Liver (tissue), 9 donors: ENCODE data around the gene CDK5RAP2. TPM values are rescaled to one million over a fixed set of nuclear protein-coding genes. Genes with fewer than 3 reads are reported as not detected.
"Not testable (repeated sequence)": the region's sequence is repeated elsewhere in the genome, so short reads cannot be mapped to it uniquely, and the experiment has no call there.

ENCODE experiments used
- DNase-seq: peaks from one replicate; pipeline ENCODE4 v3.0.0-alpha.2; 2017; ENCODE audit warnings: low spot score
- H3K27ac ChIP-seq, 2 donors: one replicate each; pipeline ENCODE4 v1.7.0; 2013; ENCODE audit warnings: inconsistent platforms in 2 of 2, low read length in 2 of 2, control low read depth in 1 of 2, low read depth in 1 of 2, mild to moderate bottlenecking in 1 of 2
- H3K27me3 ChIP-seq, 4 donors: one replicate each; pipeline versions ENCODE4 v1.6.1 to v1.7.0; 2013; ENCODE audit warnings: low read length in 3 of 4, inconsistent platforms in 1 of 4, mild to moderate bottlenecking in 1 of 4, moderate library complexity in 1 of 4; ENCODE audit not compliant: control insufficient read depth in 4 of 4, insufficient read depth in 4 of 4
- H3K36me3 ChIP-seq, 4 donors: one replicate each; pipeline versions ENCODE4 v1.6.1 to v1.7.0; 2013; ENCODE audit warnings: low read length in 3 of 4, mild to moderate bottlenecking in 3 of 4, low read depth in 1 of 4, moderate library complexity in 1 of 4; ENCODE audit not compliant: control insufficient read depth in 4 of 4, insufficient read depth in 3 of 4
- H3K4me1 ChIP-seq, 4 donors: one replicate each; pipeline versions ENCODE4 v1.6.1 to v1.7.0; 2013; ENCODE audit warnings: low read length in 3 of 4, mild to moderate bottlenecking in 3 of 4, moderate library complexity in 1 of 4; ENCODE audit not compliant: control insufficient read depth in 4 of 4, insufficient read depth in 4 of 4
- H3K4me3 ChIP-seq, 3 donors: one replicate each; pipeline versions ENCODE4 v1.6.1 to v1.7.0; 2013; ENCODE audit warnings: low read length in 3 of 3, control low read depth in 1 of 3, low read depth in 1 of 3, mild to moderate bottlenecking in 1 of 3
- H3K9ac ChIP-seq, 2 donors: one replicate each; pipeline ENCODE4 v1.7.0; 2013; ENCODE audit warnings: low read length in 2 of 2, mild to moderate bottlenecking in 2 of 2, moderate library complexity in 2 of 2, control low read depth in 1 of 2, low read depth in 1 of 2
- H3K9me3 ChIP-seq, 4 donors: one replicate each; pipeline versions ENCODE4 v1.6.1 to v1.7.0; 2013; ENCODE audit warnings: low read length in 3 of 4; ENCODE audit not compliant: control insufficient read depth in 4 of 4
- EGR1 ChIP-seq, 2 donors: IDR thresholded peaks; 2 replicates each; pipeline ENCODE4 v1.6.1; 2016 to 2018; ENCODE audit warnings: antibody characterized with exemption in 2 of 2, low read depth in 2 of 2
- FOXA1 ChIP-seq: IDR thresholded peaks from 2 replicates; pipeline ENCODE4 v1.6.1; 2016; ENCODE audit warnings: antibody characterized with exemption
- FOXA2 ChIP-seq: IDR thresholded peaks from 2 replicates; pipeline ENCODE4 v1.6.1; 2016; ENCODE audit warnings: antibody characterized with exemption
- GABPA ChIP-seq, 2 donors: IDR thresholded peaks in 1 of 2; conservative IDR thresholded peaks in 1 of 2; 2 replicates each; pipeline ENCODE4 v1.6.1; 2016; ENCODE audit warnings: antibody characterized with exemption in 2 of 2, mild to moderate bottlenecking in 1 of 2, moderate library complexity in 1 of 2
- HNF4A ChIP-seq, 2 donors: conservative IDR thresholded peaks; 2 replicates each; pipeline ENCODE4 v1.6.1; 2016; ENCODE audit warnings: antibody characterized with exemption in 2 of 2, mild to moderate bottlenecking in 2 of 2
- HNF4G ChIP-seq: IDR thresholded peaks from 2 replicates; pipeline ENCODE4 v1.6.1; 2016; ENCODE audit warnings: antibody characterized with exemption
- JUND ChIP-seq, 2 donors: IDR thresholded peaks; 2 replicates each; pipeline ENCODE4 v1.6.1; 2016; ENCODE audit warnings: antibody characterized with exemption in 2 of 2
- NR2F2 ChIP-seq: IDR thresholded peaks from 2 replicates; pipeline ENCODE4 v1.6.1; 2016; ENCODE audit warnings: antibody characterized with exemption
- RAD21 ChIP-seq, 2 donors: IDR thresholded peaks; 2 replicates each; pipeline ENCODE4 v1.6.1; 2016; ENCODE audit warnings: antibody characterized with exemption in 2 of 2, mild to moderate bottlenecking in 2 of 2
- RXRA ChIP-seq, 2 donors: IDR thresholded peaks; 2 replicates each; pipeline ENCODE4 v1.6.1; 2017 to 2018; ENCODE audit warnings: antibody characterized with exemption in 2 of 2, mild to moderate bottlenecking in 1 of 2
- SP1 ChIP-seq: IDR thresholded peaks from 2 replicates; pipeline ENCODE4 v1.6.1; 2018; ENCODE audit warnings: antibody characterized with exemption, mild to moderate bottlenecking
- TAF1 ChIP-seq: conservative IDR thresholded peaks from 2 replicates; pipeline ENCODE4 v1.6.1; 2016; ENCODE audit warnings: antibody characterized with exemption, mild to moderate bottlenecking
- YY1 ChIP-seq: IDR thresholded peaks from 2 replicates; pipeline ENCODE4 v1.6.1; 2016; ENCODE audit warnings: antibody characterized with exemption, mild to moderate bottlenecking
- WGBS: extraction: QIAGEN DNeasy Blood & Tissue Kit; methylation state at CpG from one replicate; pipeline ENCODE4 v1.1.7; 2013; 5-methylcytosine and 5-hydroxymethylcytosine counted together
- polyA plus RNA-seq, 2 donors: library from polyadenylated mRNA; stranded (reverse) in 1 of 2; unstranded in 1 of 2; fragments of 200-250 nt in 1 of 2; fragments of >200 nt in 1 of 2; fragmentation: Nextera tagmentation in 1 of 2; extraction: Ambion mirVana in 1 of 2; gene quantifications; one replicate each; pipeline versions ENCODE4 v1.2.1 to v1.2.3, GENCODE V29; 2013 to 2015
- total RNA-seq, 2 donors: library from RNA; depleted of rRNA; stranded (reverse); fragments of >200 nt; gene quantifications; one replicate each; pipeline ENCODE4 v1.2.3, GENCODE V29; 2014
- TF ChIP-seq, protein P1 (sequence below): IDR thresholded peaks from 2 replicates; pipeline ENCODE4 v1.6.1; 2016; ENCODE audit warnings: antibody characterized with exemption
- TF ChIP-seq, protein P2 (sequence below): IDR thresholded peaks from 2 replicates; pipeline ENCODE4 v1.6.1; 2016; ENCODE audit warnings: antibody characterized with exemption
- TF ChIP-seq, protein P3 (sequence below): IDR thresholded peaks from 2 replicates; pipeline ENCODE4 v1.6.1; 2016; ENCODE audit warnings: antibody characterized with exemption
- TF ChIP-seq, protein P4 (sequence below): fragments of 150-350 bp; IDR thresholded peaks from 2 replicates; pipeline ENCODE4 v1.5.1; 2017; ENCODE audit warnings: improper control_type of control experiment, low read depth, low read length; ENCODE audit not compliant: missing input control
- TF ChIP-seq, protein P5 (sequence below): IDR thresholded peaks from 2 replicates; pipeline ENCODE4 v1.6.1; 2016; ENCODE audit warnings: antibody characterized with exemption, mild to moderate bottlenecking
- donor health status: healthy.
- donor health status: healthy.
- donor health status: healthy.
- donor health status: healthy.
- donor health status: healthy.

Gene CDK5RAP2
- 10 to 100 TPM; 29.3 to 38.9 TPM for total RNA-seq
- polyA plus RNA-seq: 10 to 100 TPM; 11.7 to 14.1 TPM

DNA sequence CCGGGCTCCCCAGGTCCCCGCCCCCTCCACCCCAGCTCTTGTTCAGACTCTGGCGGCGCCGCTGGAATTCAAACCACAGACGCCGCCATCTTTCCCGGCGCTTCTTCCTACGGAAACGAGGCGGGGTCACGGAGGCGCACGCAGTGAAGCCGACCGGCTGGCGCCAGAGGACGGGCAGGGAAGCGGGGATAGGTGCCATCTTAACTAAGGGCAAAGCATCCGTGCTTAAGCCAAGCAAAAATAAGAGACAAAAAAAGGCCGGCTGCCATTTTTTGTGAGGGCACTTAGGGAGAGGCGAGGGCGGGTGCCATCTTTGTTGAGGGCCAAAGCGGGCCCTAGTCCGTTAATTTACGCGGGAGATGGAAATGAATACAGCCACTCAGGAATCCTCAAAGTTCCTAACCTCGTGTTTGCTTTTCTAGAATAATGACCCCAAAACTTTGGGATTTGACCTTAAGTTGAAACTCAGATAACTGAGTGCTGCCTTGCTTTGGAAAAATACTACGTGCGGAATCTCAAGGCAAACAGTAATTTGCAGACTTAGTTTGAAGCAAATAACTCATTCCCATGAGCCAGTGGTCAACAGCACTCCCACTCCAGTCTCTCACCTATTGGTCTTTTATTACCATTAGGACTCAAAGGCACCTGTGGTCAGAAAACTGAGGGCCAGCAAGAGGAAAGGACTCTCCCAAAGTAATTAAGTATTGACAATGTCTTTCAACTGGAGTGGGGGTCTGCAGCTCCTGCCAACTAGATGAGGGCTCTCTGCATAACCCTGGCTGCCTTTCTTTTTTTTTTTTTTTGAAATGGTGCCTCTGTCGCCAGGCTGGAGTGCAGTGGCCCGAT, at the start of gene CDK5RAP2:
TSS of gene CDK5RAP2 (minus strand) at position 117 of the 846 bp plus-strand sequence. CDS start 189 bp downstream, outside the sequence.
- peak within 1 kb of the TSS; percentile 36 to 44 for H3K27ac ChIP-seq
- H3K27me3 ChIP-seq: no peaks in the 10 kb centered on the region
- DNase-seq: peak; percentile 87
- WGBS: 10% methylated on average over 33 of the region's 33 CpGs
- peak within 1 kb of the TSS; percentile 85 to 97 (median 96) for H3K4me3 ChIP-seq
- TF ChIP-seq, protein P1, sequence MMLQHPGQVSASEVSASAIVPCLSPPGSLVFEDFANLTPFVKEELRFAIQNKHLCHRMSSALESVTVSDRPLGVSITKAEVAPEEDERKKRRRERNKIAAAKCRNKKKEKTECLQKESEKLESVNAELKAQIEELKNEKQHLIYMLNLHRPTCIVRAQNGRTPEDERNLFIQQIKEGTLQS: peak; percentile 71
- peak; percentile 63 to 76 for TF ChIP-seq RXRA (IDR thresholded peaks at IDR 0.05)
- peak; percentile 100 for TF ChIP-seq YY1
- peak; percentile 79 for TF ChIP-seq NR2F2
- TF ChIP-seq, protein P2, sequence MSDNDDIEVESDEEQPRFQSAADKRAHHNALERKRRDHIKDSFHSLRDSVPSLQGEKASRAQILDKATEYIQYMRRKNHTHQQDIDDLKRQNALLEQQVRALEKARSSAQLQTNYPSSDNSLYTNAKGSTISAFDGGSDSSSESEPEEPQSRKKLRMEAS: peak; percentile 83
- TF ChIP-seq SP1: peak; percentile 67
- TF ChIP-seq, protein P3, sequence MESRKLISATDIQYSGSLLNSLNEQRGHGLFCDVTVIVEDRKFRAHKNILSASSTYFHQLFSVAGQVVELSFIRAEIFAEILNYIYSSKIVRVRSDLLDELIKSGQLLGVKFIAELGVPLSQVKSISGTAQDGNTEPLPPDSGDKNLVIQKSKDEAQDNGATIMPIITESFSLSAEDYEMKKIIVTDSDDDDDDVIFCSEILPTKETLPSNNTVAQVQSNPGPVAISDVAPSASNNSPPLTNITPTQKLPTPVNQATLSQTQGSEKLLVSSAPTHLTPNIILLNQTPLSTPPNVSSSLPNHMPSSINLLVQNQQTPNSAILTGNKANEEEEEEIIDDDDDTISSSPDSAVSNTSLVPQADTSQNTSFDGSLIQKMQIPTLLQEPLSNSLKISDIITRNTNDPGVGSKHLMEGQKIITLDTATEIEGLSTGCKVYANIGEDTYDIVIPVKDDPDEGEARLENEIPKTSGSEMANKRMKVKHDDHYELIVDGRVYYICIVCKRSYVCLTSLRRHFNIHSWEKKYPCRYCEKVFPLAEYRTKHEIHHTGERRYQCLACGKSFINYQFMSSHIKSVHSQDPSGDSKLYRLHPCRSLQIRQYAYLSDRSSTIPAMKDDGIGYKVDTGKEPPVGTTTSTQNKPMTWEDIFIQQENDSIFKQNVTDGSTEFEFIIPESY: peak; percentile 93
- TF ChIP-seq JUND (IDR thresholded peaks at IDR 0.05): peak; percentile 28 to 54
- TF ChIP-seq HNF4G: no peak
- TF ChIP-seq FOXA2: peak; percentile 12
- TF ChIP-seq GABPA (IDR thresholded peaks at IDR 0.05 in 1 of 2, conservative IDR thresholded peaks at IDR 0.05 in 1 of 2): peak in 1 of 2 donors; percentile 86
- TF ChIP-seq RAD21 (IDR thresholded peaks at IDR 0.05): peak; percentile 24 to 28
- TF ChIP-seq FOXA1: peak; percentile 54
- TF ChIP-seq TAF1: no peak
- TF ChIP-seq, protein P4, sequence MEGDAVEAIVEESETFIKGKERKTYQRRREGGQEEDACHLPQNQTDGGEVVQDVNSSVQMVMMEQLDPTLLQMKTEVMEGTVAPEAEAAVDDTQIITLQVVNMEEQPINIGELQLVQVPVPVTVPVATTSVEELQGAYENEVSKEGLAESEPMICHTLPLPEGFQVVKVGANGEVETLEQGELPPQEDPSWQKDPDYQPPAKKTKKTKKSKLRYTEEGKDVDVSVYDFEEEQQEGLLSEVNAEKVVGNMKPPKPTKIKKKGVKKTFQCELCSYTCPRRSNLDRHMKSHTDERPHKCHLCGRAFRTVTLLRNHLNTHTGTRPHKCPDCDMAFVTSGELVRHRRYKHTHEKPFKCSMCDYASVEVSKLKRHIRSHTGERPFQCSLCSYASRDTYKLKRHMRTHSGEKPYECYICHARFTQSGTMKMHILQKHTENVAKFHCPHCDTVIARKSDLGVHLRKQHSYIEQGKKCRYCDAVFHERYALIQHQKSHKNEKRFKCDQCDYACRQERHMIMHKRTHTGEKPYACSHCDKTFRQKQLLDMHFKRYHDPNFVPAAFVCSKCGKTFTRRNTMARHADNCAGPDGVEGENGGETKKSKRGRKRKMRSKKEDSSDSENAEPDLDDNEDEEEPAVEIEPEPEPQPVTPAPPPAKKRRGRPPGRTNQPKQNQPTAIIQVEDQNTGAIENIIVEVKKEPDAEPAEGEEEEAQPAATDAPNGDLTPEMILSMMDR: no peak
- TF ChIP-seq HNF4A (conservative IDR thresholded peaks at IDR 0.05): peak; percentile 34 to 63
- TF ChIP-seq EGR1 (IDR thresholded peaks at IDR 0.05; ENCODE audit: low read depth in 2 of 2): peak; percentile 43 to 52
- TF ChIP-seq, protein P5, sequence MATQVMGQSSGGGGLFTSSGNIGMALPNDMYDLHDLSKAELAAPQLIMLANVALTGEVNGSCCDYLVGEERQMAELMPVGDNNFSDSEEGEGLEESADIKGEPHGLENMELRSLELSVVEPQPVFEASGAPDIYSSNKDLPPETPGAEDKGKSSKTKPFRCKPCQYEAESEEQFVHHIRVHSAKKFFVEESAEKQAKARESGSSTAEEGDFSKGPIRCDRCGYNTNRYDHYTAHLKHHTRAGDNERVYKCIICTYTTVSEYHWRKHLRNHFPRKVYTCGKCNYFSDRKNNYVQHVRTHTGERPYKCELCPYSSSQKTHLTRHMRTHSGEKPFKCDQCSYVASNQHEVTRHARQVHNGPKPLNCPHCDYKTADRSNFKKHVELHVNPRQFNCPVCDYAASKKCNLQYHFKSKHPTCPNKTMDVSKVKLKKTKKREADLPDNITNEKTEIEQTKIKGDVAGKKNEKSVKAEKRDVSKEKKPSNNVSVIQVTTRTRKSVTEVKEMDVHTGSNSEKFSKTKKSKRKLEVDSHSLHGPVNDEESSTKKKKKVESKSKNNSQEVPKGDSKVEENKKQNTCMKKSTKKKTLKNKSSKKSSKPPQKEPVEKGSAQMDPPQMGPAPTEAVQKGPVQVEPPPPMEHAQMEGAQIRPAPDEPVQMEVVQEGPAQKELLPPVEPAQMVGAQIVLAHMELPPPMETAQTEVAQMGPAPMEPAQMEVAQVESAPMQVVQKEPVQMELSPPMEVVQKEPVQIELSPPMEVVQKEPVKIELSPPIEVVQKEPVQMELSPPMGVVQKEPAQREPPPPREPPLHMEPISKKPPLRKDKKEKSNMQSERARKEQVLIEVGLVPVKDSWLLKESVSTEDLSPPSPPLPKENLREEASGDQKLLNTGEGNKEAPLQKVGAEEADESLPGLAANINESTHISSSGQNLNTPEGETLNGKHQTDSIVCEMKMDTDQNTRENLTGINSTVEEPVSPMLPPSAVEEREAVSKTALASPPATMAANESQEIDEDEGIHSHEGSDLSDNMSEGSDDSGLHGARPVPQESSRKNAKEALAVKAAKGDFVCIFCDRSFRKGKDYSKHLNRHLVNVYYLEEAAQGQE: peak; percentile 63
- H3K9me3 ChIP-seq: no peaks in the 10 kb centered on the region
- peaks cover 2 to 21% (median 10%) of the 10 kb centered on the region in 4 donors for H3K4me1 ChIP-seq
- H3K36me3 ChIP-seq: no peaks in the 10 kb centered on the region
- H3K9ac ChIP-seq: peak within 1 kb of the TSS; percentile 63 to 85

DNA sequence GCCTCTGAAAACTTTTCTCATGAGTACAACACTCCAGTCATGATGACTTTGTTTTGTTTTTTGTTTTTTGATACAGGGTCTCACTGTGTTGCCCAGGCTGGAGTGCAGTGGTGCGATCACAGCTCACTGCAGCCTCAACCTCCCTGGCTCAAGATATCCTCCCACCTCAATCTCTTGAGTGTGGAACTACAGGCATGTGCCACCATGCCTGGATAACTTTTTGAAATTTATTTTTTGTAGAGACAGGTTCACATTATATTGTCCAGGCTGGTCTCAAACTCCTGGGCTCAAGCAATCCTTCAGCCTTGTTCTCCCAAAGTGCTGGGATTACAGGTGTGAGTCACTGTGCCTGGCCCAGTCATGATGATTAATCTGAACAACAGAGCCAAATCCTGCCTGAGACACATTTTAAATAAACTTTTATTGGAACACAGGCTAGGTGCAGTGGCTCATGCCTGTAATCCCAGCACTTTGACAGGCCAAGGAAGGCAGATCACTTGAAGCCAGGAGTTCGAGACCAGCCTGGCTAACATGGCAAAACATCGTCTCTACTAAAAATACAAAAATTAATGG, 49.0 kb upstream of the CDK5RAP2 start:
- not testable (repeated sequence) for DNase-seq, H3K9me3 ChIP-seq, H3K4me3 ChIP-seq, H3K36me3 ChIP-seq, H3K9ac ChIP-seq, H3K27me3 ChIP-seq
- Histone ChIP-seq H3K27ac (peak overlapping the region; percentile 55 to 73), H3K4me1 (peaks cover 9 to 31% (median 22%) of the 10 kb centered on the region in 4 donors)
- 98% methylated on average over 3 of the region's 3 CpGs for WGBS
